Kidney (tissue), 14 donors: ENCODE data around the gene IL23R. TPM values are rescaled to one million over a fixed set of nuclear protein-coding genes. Genes with fewer than 3 reads are reported as not detected.
A peak's percentile ranks its signal among the peaks of the same experiment; 100 is the strongest.

ENCODE experiments used
- DNase-seq, 5 donors: peaks; one replicate each; pipeline ENCODE4 v3.0.0-alpha.2; 2013 to 2020
- FAIRE-seq: peaks from 2 replicates; lab custom pipeline; 2012; peaks lifted over from hg19 to GRCh38; lab: Jason Lieb, UNC
- H3K27ac ChIP-seq, 2 donors: one replicate each; pipeline ENCODE4 v1.7.0; 2013; ENCODE audit warnings: low read depth in 2 of 2, low read length in 2 of 2, inconsistent platforms in 1 of 2
- H3K27me3 ChIP-seq: one replicate; pipeline ENCODE4 v1.7.1; 2013; ENCODE audit warnings: low read length, inconsistent platforms; ENCODE audit not compliant: control insufficient read depth, insufficient read depth
- H3K36me3 ChIP-seq, 3 donors: one replicate each; pipeline versions ENCODE4 v1.7.0 to v1.7.1; 2013; ENCODE audit warnings: low read length in 3 of 3, control low read depth in 1 of 3, inconsistent platforms in 1 of 3; ENCODE audit not compliant: insufficient read depth in 3 of 3, control insufficient read depth in 2 of 3
- H3K4me1 ChIP-seq, 3 donors: one replicate each; pipeline versions ENCODE4 v1.7.0 to v1.7.1; 2013; ENCODE audit warnings: low read length in 3 of 3, inconsistent platforms in 1 of 3, low read depth in 1 of 3; ENCODE audit not compliant: control insufficient read depth in 2 of 3, insufficient read depth in 2 of 3
- H3K4me3 ChIP-seq, 3 donors: one replicate each; pipeline versions ENCODE4 v1.7.0 to v1.8.1; 2013; ENCODE audit warnings: low read length in 3 of 3, control low read depth in 1 of 3, inconsistent platforms in 1 of 3
- H3K9ac ChIP-seq, 3 donors: one replicate each; pipeline versions ENCODE4 v1.7.0 to v1.7.1; 2013; ENCODE audit warnings: low read length in 3 of 3, control low read depth in 1 of 3, inconsistent platforms in 1 of 3
- H3K9me3 ChIP-seq, 3 donors: one replicate each; pipeline versions ENCODE4 v1.7.0 to v1.7.1; 2013; ENCODE audit warnings: low read length in 3 of 3, control low read depth in 1 of 3, inconsistent platforms in 1 of 3; ENCODE audit not compliant: control insufficient read depth in 2 of 3, insufficient read depth in 1 of 3
- intact Hi-C: fragments of 100-400 bp; cut with DNase I; formaldehyde crosslinking; loops from one replicate; pipeline ENCODE4 v1.11.1; 2022
- polyA plus RNA-seq: library from polyadenylated mRNA; stranded (reverse); fragments of 350-450 nt; fragmentation: Illumina TruSeq; extraction: RNeasy Lipid Tissue Mini Kit (QIAGEN cat#74804); gene quantifications from one replicate; pipeline ENCODE4 v1.2.3, GENCODE V29; 2014; ENCODE audit warnings: low read depth, low replicate concordance; ENCODE audit not compliant: insufficient read depth
- total RNA-seq: library from RNA; stranded (reverse); fragmentation: NEBNext Ultra II Directional; extraction: Animal tissue kit (Norgen Biotek cat#: 25700); gene quantifications from one replicate; pipeline ENCODE4 v1.2.1, GENCODE V29; 2021
- TF ChIP-seq, protein P1 (sequence below): IDR thresholded peaks from 3 replicates; pipeline ENCODE4 v1.5.1; 2012; ENCODE audit warnings: mild to moderate bottlenecking, moderate library complexity, borderline replicate concordance; ENCODE audit not compliant: insufficient read depth; ENCODE audit errors: extremely low read depth
- donor health status: control.
- donor health status: control.
- donor health status: control.
- donor health status: control.
- donor health status: control.
- donor health status: DM: yes; HTN: yes; CAD: no.
- donor health status: Normal renal cell carcinoma (clear cell type).

IL23R gene
- total and polyA plus RNA-seq, 2 donors from 2014 or later = 0.19 TPM; not detected in 1

DNA sequence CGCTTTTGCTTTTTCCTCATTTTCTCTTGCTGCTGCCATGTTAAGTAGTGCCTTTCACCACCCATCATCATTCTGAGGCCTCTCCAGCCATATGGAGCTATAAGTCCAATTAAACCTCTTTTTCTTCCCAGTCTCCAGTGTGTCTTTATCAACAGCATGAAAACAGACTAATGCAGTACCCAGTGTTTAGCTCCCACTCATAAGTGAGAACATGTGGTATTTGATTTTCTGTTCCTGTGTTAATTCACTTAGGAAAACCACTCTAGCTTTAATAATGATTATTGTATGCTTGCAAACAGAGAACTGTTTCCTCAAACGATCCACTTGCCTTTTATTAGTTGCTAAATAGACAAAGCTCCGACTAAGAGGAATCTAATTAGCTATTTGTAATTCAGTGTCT is 43.3 kb downstream of the IL23R start:
- no peaks in the 10 kb centered on the region for H3K9me3 ChIP-seq
- DNase-seq (no peak), FAIRE-seq (no peak)
- H3K27me3 ChIP-seq = no peaks in the 10 kb centered on the region
- no peaks in the 10 kb centered on the region for H3K4me1 ChIP-seq
- TF ChIP-seq, protein P1, sequence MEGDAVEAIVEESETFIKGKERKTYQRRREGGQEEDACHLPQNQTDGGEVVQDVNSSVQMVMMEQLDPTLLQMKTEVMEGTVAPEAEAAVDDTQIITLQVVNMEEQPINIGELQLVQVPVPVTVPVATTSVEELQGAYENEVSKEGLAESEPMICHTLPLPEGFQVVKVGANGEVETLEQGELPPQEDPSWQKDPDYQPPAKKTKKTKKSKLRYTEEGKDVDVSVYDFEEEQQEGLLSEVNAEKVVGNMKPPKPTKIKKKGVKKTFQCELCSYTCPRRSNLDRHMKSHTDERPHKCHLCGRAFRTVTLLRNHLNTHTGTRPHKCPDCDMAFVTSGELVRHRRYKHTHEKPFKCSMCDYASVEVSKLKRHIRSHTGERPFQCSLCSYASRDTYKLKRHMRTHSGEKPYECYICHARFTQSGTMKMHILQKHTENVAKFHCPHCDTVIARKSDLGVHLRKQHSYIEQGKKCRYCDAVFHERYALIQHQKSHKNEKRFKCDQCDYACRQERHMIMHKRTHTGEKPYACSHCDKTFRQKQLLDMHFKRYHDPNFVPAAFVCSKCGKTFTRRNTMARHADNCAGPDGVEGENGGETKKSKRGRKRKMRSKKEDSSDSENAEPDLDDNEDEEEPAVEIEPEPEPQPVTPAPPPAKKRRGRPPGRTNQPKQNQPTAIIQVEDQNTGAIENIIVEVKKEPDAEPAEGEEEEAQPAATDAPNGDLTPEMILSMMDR = no peak
- H3K27ac ChIP-seq = no peak overlapping the region
- H3K9ac ChIP-seq = no peak overlapping the region
- intact Hi-C loops = no loop called here
- H3K4me3 ChIP-seq = no peak overlapping the region
- no peaks in the 10 kb centered on the region for H3K36me3 ChIP-seq

DNA sequence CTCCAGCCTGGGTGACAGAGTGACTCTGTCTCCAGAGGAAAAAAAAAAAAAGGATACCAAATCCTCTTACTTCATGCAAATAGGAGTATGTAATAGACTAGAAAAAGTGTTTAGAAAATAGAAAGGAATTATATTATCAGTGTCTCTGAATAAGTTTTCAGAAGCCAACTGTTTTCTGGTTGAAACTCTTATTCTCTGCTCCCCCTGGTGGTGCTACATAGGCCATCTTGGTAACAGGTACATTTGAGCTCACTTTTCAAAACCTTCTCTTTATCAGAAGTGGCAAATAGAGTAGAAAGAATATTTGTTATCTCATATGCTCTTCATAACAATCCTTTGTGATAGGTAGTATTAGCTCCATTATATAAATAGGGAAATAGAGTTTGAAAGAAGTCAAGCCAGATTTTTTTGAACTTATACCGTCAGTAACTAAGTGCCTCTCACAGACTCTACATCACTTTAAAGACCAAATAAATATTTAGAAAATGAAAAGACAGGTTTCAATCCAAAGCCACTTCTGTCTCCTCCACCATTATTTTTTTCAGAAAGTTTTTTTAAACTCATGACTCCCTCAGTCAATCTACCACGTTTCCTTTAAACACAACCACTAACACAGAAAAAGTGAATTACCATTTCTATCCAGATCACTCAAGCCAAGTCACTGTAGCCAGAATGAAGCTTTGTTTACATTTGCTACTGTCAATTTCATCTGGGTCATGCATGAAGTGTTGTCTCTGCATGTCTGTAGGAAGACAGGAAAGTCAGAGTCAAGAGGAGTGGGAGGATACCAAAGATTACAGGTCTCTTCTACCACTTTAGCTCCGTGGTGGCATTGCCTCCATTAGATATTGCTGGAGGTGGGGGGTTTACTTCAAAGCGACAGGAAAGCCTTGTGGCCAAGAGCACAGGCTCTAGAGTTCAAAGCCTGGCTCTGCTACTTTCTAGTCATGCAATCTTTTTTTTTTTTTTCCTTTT is 45.6 kb downstream of the IL23R start:
- DNase-seq (peak in 2 of 5 donors; percentile 27 to 47), FAIRE-seq (peak; percentile 89)
- H3K36me3 ChIP-seq = no peaks in the 10 kb centered on the region
- H3K4me1 ChIP-seq = peaks cover 0 to 6% (median 3%) of the 10 kb centered on the region in 3 donors
- H3K27me3 ChIP-seq = no peaks in the 10 kb centered on the region
- TF ChIP-seq, protein P1 = peak; percentile 34
- intact Hi-C loops = no loop called here
- H3K9ac ChIP-seq = no peak overlapping the region
- no peak overlapping the region for H3K4me3 ChIP-seq
- no peak overlapping the region for H3K27ac ChIP-seq
- H3K9me3 ChIP-seq = no peaks in the 10 kb centered on the region

DNA sequence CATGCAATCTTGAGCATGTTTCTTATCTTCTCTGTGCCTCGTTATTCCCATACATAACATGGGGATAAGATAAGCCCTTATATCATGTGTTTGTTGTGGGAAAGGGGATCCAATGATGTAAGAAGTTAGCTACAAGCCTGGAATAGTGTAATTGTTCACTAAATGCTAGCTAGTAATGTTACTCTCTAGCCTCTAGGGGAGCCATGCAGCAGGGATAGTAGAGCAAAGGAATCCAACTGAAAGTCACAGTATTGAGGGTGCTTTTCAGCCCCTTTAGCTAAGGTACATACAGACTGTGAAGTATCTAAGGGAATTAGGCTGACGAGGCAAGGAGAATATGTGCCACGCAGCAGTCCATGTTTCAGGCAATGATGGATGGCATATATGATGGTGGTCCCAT is 46.9 kb downstream of the IL23R start:
- H3K9me3 ChIP-seq = no peaks in the 10 kb centered on the region
- intact Hi-C loops = no loop called here
- TF ChIP-seq, protein P1 = peak; percentile 38

More for the DNA sequence above, 46.9 kb downstream of the IL23R start:
- H3K9ac ChIP-seq = no peak overlapping the region
- no peaks in the 10 kb centered on the region for H3K36me3 ChIP-seq
- no peak overlapping the region for H3K27ac ChIP-seq
- DNase-seq = peak in 2 of 5 donors; percentile 10 to 49
- peaks cover 0 to 6% (median 3%) of the 10 kb centered on the region in 3 donors for H3K4me1 ChIP-seq
- no peak for FAIRE-seq
- no peaks in the 10 kb centered on the region for H3K27me3 ChIP-seq
- no peak overlapping the region for H3K4me3 ChIP-seq
